Parathyroid adenoma (tissue), 2 donors: ENCODE results near the gene TNK1.

Source experiments
- H2AFZ ChIP-seq: fragments of 300-600 bp; sonication (generic); one replicate; pipeline ENCODE4 v1.7.0; 2017; ENCODE audit warnings: antibody characterized with exemption, mild to moderate bottlenecking
- H3K27ac ChIP-seq: fragments of 300-600 bp; sonication (generic); one replicate; pipeline ENCODE4 v1.7.0; 2017
- H3K27me3 ChIP-seq: fragments of 300-600 bp; sonication (generic); one replicate; pipeline ENCODE4 v1.7.0; 2017; ENCODE audit warnings: low read length; ENCODE audit not compliant: control insufficient read depth, insufficient read depth
- H3K36me3 ChIP-seq: fragments of 300-600 bp; sonication (generic); one replicate; pipeline ENCODE4 v1.7.0; 2017; ENCODE audit warnings: low read length; ENCODE audit not compliant: control insufficient read depth, insufficient read depth
- H3K4me1 ChIP-seq: fragments of 300-600 bp; sonication (generic); one replicate; pipeline ENCODE4 v1.7.0; 2017; ENCODE audit warnings: control low read depth
- H3K4me2 ChIP-seq: fragments of 300-600 bp; sonication (generic); one replicate; pipeline ENCODE4 v1.7.0; 2017; ENCODE audit warnings: low read length
- H3K4me3 ChIP-seq: fragments of 300-600 bp; sonication (generic); one replicate; pipeline ENCODE4 v1.7.0; 2017; ENCODE audit warnings: low read depth, low read length
- H3K79me2 ChIP-seq: fragments of 300-600 bp; sonication (generic); one replicate; pipeline ENCODE4 v1.7.0; 2017; ENCODE audit warnings: control low read depth
- H3K9ac ChIP-seq: fragments of 300-600 bp; sonication (generic); one replicate; pipeline ENCODE4 v1.7.0; 2017; ENCODE audit warnings: mild to moderate bottlenecking
- H3K9me3 ChIP-seq: fragments of 300-600 bp; sonication (generic); one replicate; pipeline ENCODE4 v1.7.0; 2017; ENCODE audit warnings: low read length; ENCODE audit not compliant: control insufficient read depth
- TF ChIP-seq, protein P1 (sequence below): fragments of 300-600 bp; sonication (generic); IDR thresholded peaks from one replicate; pipeline ENCODE4 v1.7.0; 2017; ENCODE audit warnings: antibody characterized with exemption, mild to moderate bottlenecking
- donor health status: primary hyperparathyroidism.

The TNK1 gene

DNA sequence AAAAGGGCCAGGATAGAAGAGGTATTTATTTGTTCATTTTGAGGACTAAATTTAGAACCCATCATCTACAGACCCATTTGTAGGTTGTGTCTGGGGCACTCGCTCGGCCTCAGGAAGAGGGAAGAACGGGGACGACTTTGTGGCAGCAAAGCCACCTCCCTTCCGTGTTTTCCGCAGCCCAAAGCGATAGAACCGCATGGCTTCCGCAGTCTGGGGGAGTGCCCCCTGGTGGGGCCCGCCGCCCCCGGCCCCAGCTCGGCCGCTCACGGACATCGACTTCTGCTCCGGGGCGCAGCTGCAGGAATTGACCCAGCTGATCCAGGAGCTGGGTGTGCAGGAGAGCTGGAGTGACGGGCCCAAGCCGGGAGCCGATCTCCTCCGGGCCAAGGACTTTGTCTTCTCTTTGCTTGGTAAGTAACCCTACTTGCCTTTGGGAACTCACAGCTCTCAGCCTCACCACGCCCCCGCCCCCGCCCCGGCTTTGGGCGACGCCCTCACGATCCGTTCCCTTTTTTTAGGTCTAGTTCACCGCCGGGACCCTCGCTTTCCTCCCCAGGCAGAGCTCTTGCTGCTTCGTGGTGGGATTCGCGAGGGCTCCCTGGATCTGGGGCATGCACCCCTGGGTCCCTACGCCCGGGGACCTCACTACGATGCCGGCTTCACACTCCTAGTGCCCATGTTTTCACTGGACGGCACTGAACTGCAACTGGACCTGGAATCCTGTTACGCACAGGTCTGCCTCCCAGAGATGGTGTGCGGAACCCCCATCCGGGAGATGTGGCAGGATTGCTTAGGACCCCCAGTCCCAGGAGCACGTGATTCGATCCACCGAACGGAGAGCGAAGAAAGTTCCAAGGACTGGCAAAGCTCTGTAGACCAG, 55.0 kb downstream of the TNK1 start:
- Histone ChIP-seq H3K79me2 (no peaks in the 10 kb centered on the region), H3K4me1 (peaks cover 7% of the 10 kb centered on the region), H3K27me3 (no peaks in the 10 kb centered on the region)

GRCh38 chr17:7436556-7437368, 55.9 kb downstream of the TNK1 start:
- Histone ChIP-seq H3K9ac (peak overlapping the region; percentile 40), H3K9me3 (no peaks in the 10 kb centered on the region), H3K79me2 (no peaks in the 10 kb centered on the region), H3K4me3 (peak overlapping the region; percentile 70), H3K27me3 (no peaks in the 10 kb centered on the region), H2AFZ (peak overlapping the region; percentile 88), H3K4me2 (peak overlapping the region; percentile 72), H3K4me1 (peaks cover 10% of the 10 kb centered on the region), H3K36me3 (no peaks in the 10 kb centered on the region), H3K27ac (peak overlapping the region; percentile 74)
- TF ChIP-seq, protein P1, sequence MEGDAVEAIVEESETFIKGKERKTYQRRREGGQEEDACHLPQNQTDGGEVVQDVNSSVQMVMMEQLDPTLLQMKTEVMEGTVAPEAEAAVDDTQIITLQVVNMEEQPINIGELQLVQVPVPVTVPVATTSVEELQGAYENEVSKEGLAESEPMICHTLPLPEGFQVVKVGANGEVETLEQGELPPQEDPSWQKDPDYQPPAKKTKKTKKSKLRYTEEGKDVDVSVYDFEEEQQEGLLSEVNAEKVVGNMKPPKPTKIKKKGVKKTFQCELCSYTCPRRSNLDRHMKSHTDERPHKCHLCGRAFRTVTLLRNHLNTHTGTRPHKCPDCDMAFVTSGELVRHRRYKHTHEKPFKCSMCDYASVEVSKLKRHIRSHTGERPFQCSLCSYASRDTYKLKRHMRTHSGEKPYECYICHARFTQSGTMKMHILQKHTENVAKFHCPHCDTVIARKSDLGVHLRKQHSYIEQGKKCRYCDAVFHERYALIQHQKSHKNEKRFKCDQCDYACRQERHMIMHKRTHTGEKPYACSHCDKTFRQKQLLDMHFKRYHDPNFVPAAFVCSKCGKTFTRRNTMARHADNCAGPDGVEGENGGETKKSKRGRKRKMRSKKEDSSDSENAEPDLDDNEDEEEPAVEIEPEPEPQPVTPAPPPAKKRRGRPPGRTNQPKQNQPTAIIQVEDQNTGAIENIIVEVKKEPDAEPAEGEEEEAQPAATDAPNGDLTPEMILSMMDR, result peak; percentile 96

More for the DNA sequence above, 55.0 kb downstream of the TNK1 start:
- Histone ChIP-seq H3K4me2 (peak overlapping the region; percentile 72), H2AFZ (peak overlapping the region; percentile 88), H3K9me3 (no peaks in the 10 kb centered on the region), H3K27ac (no peak overlapping the region), H3K36me3 (no peaks in the 10 kb centered on the region), H3K9ac (no peak overlapping the region), H3K4me3 (peak overlapping the region; percentile 70)
- TF ChIP-seq, protein P1, result peak; percentile 5

- Histone ChIP-seq H3K4me3 (peak overlapping the region; percentile 25), H3K79me2 (no peaks in the 10 kb centered on the region), H3K9me3 (no peaks in the 10 kb centered on the region), H3K9ac (peak overlapping the region; percentile 40), H2AFZ (peak overlapping the region; percentile 88), H3K4me1 (peaks cover 10% of the 10 kb centered on the region), H3K27ac (peak overlapping the region; percentile 74), H3K36me3 (no peaks in the 10 kb centered on the region), H3K4me2 (peak overlapping the region; percentile 55), H3K27me3 (no peaks in the 10 kb centered on the region)
- TF ChIP-seq, protein P1, result no peak
These were observed 56.5 kb downstream of the TNK1 start for GRCh38 chr17:7437369-7437863.

DNA sequence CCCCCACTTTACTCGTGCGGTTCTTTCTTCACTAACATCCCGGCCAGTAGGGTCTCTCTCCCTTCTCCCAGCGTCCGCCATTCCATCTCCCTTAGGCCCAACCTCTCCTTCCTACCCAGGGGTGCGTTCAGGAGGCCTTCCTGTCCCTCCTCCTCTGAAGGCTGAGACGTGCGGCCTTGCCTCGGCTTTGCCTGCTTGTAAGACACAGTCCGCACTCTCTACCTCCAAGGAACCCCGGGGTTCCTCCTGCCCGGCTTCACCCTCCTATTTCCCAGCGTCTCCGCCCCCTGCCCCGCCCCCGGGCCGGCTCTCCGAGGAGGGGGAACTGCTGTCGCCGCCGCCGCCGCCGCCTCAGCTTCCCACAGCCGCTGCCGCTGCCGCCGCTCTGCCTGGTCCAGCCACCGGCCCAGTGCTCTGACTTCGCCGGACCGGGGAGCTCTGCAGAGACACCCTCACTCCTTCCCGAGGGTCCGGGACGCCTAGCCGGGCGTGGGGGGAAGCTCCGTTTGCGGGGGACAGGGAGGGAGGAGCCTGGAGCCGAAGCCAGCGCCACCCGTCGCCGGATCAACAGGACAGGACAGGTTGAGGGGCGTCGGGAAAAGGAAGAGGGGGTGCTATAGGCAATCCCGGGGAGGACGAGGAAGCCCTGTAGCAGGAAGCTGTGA, 57.2 kb downstream of the TNK1 start:
- H3K27ac ChIP-seq, result peak overlapping the region; percentile 74

More for the DNA sequence above, 57.2 kb downstream of the TNK1 start:
- Histone ChIP-seq H3K9me3 (no peaks in the 10 kb centered on the region), H3K4me1 (peaks cover 10% of the 10 kb centered on the region), H3K79me2 (no peaks in the 10 kb centered on the region), H3K4me2 (peak overlapping the region; percentile 16), H3K36me3 (no peaks in the 10 kb centered on the region), H2AFZ (peak overlapping the region; percentile 25), H3K4me3 (peak overlapping the region; percentile 7), H3K27me3 (no peaks in the 10 kb centered on the region), H3K9ac (no peak overlapping the region)
- TF ChIP-seq, protein P1, result no peak
